Type B pancreatic cell (in vitro differentiated cells): ENCODE measurements around the gene FSTL5. TPM values are rescaled to one million over a fixed set of nuclear protein-coding genes. Genes with fewer than 3 reads are reported as not detected.

Source experiments
- DNase-seq: peaks from one replicate; pipeline ENCODE4 v3.0.0; 2021; ENCODE audit warnings: mixed read lengths; ENCODE audit not compliant: unreplicated experiment; ENCODE audit errors: extremely low spot score
- H3K27ac Mint-ChIP-seq: 2 replicates; pipeline ENCODE4 v1.8.0; 2021; ENCODE audit warnings: mild to moderate bottlenecking, mixed read lengths
- H3K27me3 Mint-ChIP-seq: 2 replicates; pipeline ENCODE4 v1.8.0; 2021; ENCODE audit warnings: mixed read lengths
- H3K36me3 Mint-ChIP-seq: 2 replicates; pipeline ENCODE4 v1.8.0; 2021; ENCODE audit warnings: mixed read lengths
- H3K4me1 Mint-ChIP-seq: one replicate; pipeline ENCODE4 v1.8.0; 2021; ENCODE audit warnings: mixed read lengths; ENCODE audit not compliant: unreplicated experiment
- H3K4me3 Mint-ChIP-seq: 2 replicates; pipeline ENCODE4 v1.8.0; 2021; ENCODE audit warnings: mild to moderate bottlenecking, mixed read lengths
- H3K9me3 Mint-ChIP-seq: 2 replicates; pipeline ENCODE4 v1.8.0; 2021; ENCODE audit warnings: mixed read lengths
- CTCF ChIP-seq: fragments of 200-600 bp; sonication (generic); conservative IDR thresholded peaks from 2 replicates; pipeline ENCODE4 v1.5.0; 2021; ENCODE audit warnings: antibody characterized with exemption, mild to moderate bottlenecking
- total RNA-seq: library from RNA; stranded (reverse); gene quantifications from 2 replicates; pipeline ENCODE4 v1.2.1, GENCODE V29; 2021; ENCODE audit warnings: low replicate concordance

The FSTL5 gene
- total RNA-seq, 1 donor from 2014 or later, result 3.6 TPM

- H3K27me3 Mint-ChIP-seq, result no peaks in the 10 kb centered on the region
- H3K4me3 Mint-ChIP-seq, result no peak overlapping the region
- H3K4me1 Mint-ChIP-seq, result no peaks in the 10 kb centered on the region
- H3K9me3 Mint-ChIP-seq, result peaks cover 5% of the 10 kb centered on the region
- DNase-seq, result no peak
- TF ChIP-seq CTCF, result no peak
- H3K27ac Mint-ChIP-seq, result no peak overlapping the region
- no peaks in the 10 kb centered on the region for H3K36me3 Mint-ChIP-seq
Measured at GRCh38 chr4:161540265-161540664, 623.5 kb downstream of the FSTL5 start.

GRCh38 chr4:161538941-161539340 is 624.9 kb downstream of the FSTL5 start:
- H3K4me1 Mint-ChIP-seq, result no peaks in the 10 kb centered on the region
- no peak overlapping the region for H3K4me3 Mint-ChIP-seq
- no peaks in the 10 kb centered on the region for H3K36me3 Mint-ChIP-seq
- peaks cover 5% of the 10 kb centered on the region for H3K9me3 Mint-ChIP-seq
- H3K27ac Mint-ChIP-seq, result no peak overlapping the region
- no peak for DNase-seq
- H3K27me3 Mint-ChIP-seq, result no peaks in the 10 kb centered on the region
- no peak for TF ChIP-seq CTCF

GRCh38 chr4:161530710-161531109 is 633.1 kb downstream of the FSTL5 start:
- Mint-ChIP-seq H3K27ac (no peak overlapping the region), H3K36me3 (no peaks in the 10 kb centered on the region), H3K4me3 (no peak overlapping the region), H3K9me3 (peaks cover 2% of the 10 kb centered on the region), H3K27me3 (no peaks in the 10 kb centered on the region), H3K4me1 (no peaks in the 10 kb centered on the region)
- no peak for DNase-seq
- no peak for TF ChIP-seq CTCF

GRCh38 chr4:161525121-161525520 is 638.7 kb downstream of the FSTL5 start:
- no peaks in the 10 kb centered on the region for H3K9me3 Mint-ChIP-seq
- H3K4me1 Mint-ChIP-seq, result no peaks in the 10 kb centered on the region
- H3K36me3 Mint-ChIP-seq, result no peaks in the 10 kb centered on the region
- no peak for DNase-seq
- H3K4me3 Mint-ChIP-seq, result no peak overlapping the region
- no peaks in the 10 kb centered on the region for H3K27me3 Mint-ChIP-seq
- TF ChIP-seq CTCF, result no peak
- no peak overlapping the region for H3K27ac Mint-ChIP-seq

- Mint-ChIP-seq H3K4me1 (no peaks in the 10 kb centered on the region), H3K36me3 (no peaks in the 10 kb centered on the region), H3K4me3 (peak overlapping the region; percentile 24), H3K9me3 (no peaks in the 10 kb centered on the region), H3K27ac (peak overlapping the region; percentile 51), H3K27me3 (no peaks in the 10 kb centered on the region)
- no peak for DNase-seq
- no peak for TF ChIP-seq CTCF
Measured at GRCh38 chr4:161522031-161522430, 641.8 kb downstream of the FSTL5 start.

- no peaks in the 10 kb centered on the region for H3K9me3 Mint-ChIP-seq
- no peak for TF ChIP-seq CTCF
- H3K4me3 Mint-ChIP-seq, result no peak overlapping the region
- H3K27ac Mint-ChIP-seq, result no peak overlapping the region
- no peaks in the 10 kb centered on the region for H3K4me1 Mint-ChIP-seq
- H3K36me3 Mint-ChIP-seq, result no peaks in the 10 kb centered on the region
- no peak for DNase-seq
- H3K27me3 Mint-ChIP-seq, result no peaks in the 10 kb centered on the region
Measured at GRCh38 chr4:161519611-161520010, 644.2 kb downstream of the FSTL5 start.
